Nephron (organoid): ENCODE measurements around the gene COA1.

Experiments
- H3K27ac Mint-ChIP-seq, 3 experiments: 2 replicates each; pipeline ENCODE4 v1.8.0; 2020; ENCODE audit warnings: mixed read lengths in 3 of 3, mild to moderate bottlenecking in 2 of 3, moderate library complexity in 1 of 3
- H3K27me3 Mint-ChIP-seq: 2 replicates; pipeline ENCODE4 v1.8.0; 2021; ENCODE audit warnings: low read depth, mild to moderate bottlenecking, moderate library complexity, mixed read lengths
- H3K36me3 Mint-ChIP-seq: 2 replicates; pipeline ENCODE4 v1.8.0; 2020; ENCODE audit warnings: low read depth, mixed read lengths
- H3K4me1 Mint-ChIP-seq: 2 replicates; pipeline ENCODE4 v1.8.0; 2020; ENCODE audit warnings: mixed read lengths
- H3K4me3 Mint-ChIP-seq, 3 experiments: 2 replicates each; pipeline ENCODE4 v1.8.0; 2020; ENCODE audit warnings: mild to moderate bottlenecking in 3 of 3, mixed read lengths in 3 of 3, moderate library complexity in 2 of 3
- H3K9me3 Mint-ChIP-seq: 2 replicates; pipeline ENCODE4 v1.8.0; 2020; ENCODE audit warnings: mixed read lengths
- CTCF ChIP-seq, 3 experiments: fragments of 200-600 bp; sonication (generic); IDR thresholded peaks; one replicate each; pipeline ENCODE4 v1.5.0; 2021; ENCODE audit warnings: antibody characterized with exemption in 3 of 3; ENCODE audit not compliant: unreplicated experiment in 3 of 3

The COA1 gene

GRCh38 chr7:43626695-43627094 lies 102.6 kb downstream of the COA1 start:
- no peak overlapping the region for H3K4me3 Mint-ChIP-seq
- TF ChIP-seq CTCF (IDR thresholded peaks at IDR 0.05; ENCODE audit: unreplicated experiment in 3 of 3), result no peak
- H3K9me3 Mint-ChIP-seq, result no peaks in the 10 kb centered on the region
- peaks cover 5% of the 10 kb centered on the region for H3K4me1 Mint-ChIP-seq
- H3K36me3 Mint-ChIP-seq, result peaks cover 60% of the 10 kb centered on the region
- no peaks in the 10 kb centered on the region for H3K27me3 Mint-ChIP-seq
- H3K27ac Mint-ChIP-seq, result no peak overlapping the region

- no peak overlapping the region for H3K4me3 Mint-ChIP-seq
- H3K27ac Mint-ChIP-seq, result no peak overlapping the region
These were observed 103.3 kb downstream of the COA1 start for GRCh38 chr7:43625980-43626379.

GRCh38 chr7:43625453-43625852 lies 103.9 kb downstream of the COA1 start:
- Mint-ChIP-seq H3K27me3 (no peaks in the 10 kb centered on the region), H3K9me3 (no peaks in the 10 kb centered on the region), H3K27ac (no peak overlapping the region), H3K4me3 (no peak overlapping the region), H3K4me1 (peaks cover 5% of the 10 kb centered on the region), H3K36me3 (peaks cover 50% of the 10 kb centered on the region)
- TF ChIP-seq CTCF (IDR thresholded peaks at IDR 0.05; ENCODE audit: unreplicated experiment in 3 of 3), result no peak

More at GRCh38 chr7:43625980-43626379, 103.3 kb downstream of the COA1 start:
- H3K36me3 Mint-ChIP-seq, result peaks cover 56% of the 10 kb centered on the region
- H3K4me1 Mint-ChIP-seq, result peaks cover 5% of the 10 kb centered on the region
- no peaks in the 10 kb centered on the region for H3K27me3 Mint-ChIP-seq
- no peak for TF ChIP-seq CTCF (IDR thresholded peaks at IDR 0.05; ENCODE audit: unreplicated experiment in 3 of 3)
- no peaks in the 10 kb centered on the region for H3K9me3 Mint-ChIP-seq

GRCh38 chr7:43624156-43624555 lies 105.2 kb downstream of the COA1 start:
- Mint-ChIP-seq H3K4me1 (peaks cover 2% of the 10 kb centered on the region), H3K36me3 (peaks cover 45% of the 10 kb centered on the region), H3K27me3 (no peaks in the 10 kb centered on the region), H3K4me3 (no peak overlapping the region), H3K9me3 (no peaks in the 10 kb centered on the region), H3K27ac (no peak overlapping the region)
- TF ChIP-seq CTCF (IDR thresholded peaks at IDR 0.05; ENCODE audit: unreplicated experiment in 3 of 3), result no peak

GRCh38 chr7:43621729-43622448 lies 107.4 kb downstream of the COA1 start:
- no peaks in the 10 kb centered on the region for H3K27me3 Mint-ChIP-seq
- TF ChIP-seq CTCF (IDR thresholded peaks at IDR 0.05; ENCODE audit: unreplicated experiment in 3 of 3), result no peak
- H3K4me3 Mint-ChIP-seq, result no peak overlapping the region
- no peaks in the 10 kb centered on the region for H3K9me3 Mint-ChIP-seq
- H3K4me1 Mint-ChIP-seq, result no peaks in the 10 kb centered on the region
- H3K27ac Mint-ChIP-seq, result peak overlapping the region in 1 of 3 experiments; percentile 5
- peaks cover 30% of the 10 kb centered on the region for H3K36me3 Mint-ChIP-seq
